Measurements from ENCODE around the gene MS4A10. TPM values are rescaled to one million over a fixed set of nuclear protein-coding genes. Genes with fewer than 3 reads are reported as not detected.
"Not testable (repeated sequence)": the region's sequence is repeated elsewhere in the genome, so short reads cannot be mapped to it uniquely, and the experiment has no call there.

The MS4A10 gene
- total RNA-seq, 6 experiments from 2014 or later = not detected

GRCh38 chr11:60814112-60814511, 29.0 kb downstream of the MS4A10 start:
- H3K36me3 ChIP-seq = no peaks in the 10 kb centered on the region
- H3K27me3 ChIP-seq = no peaks in the 10 kb centered on the region
- ATAC-seq (no peak), DNase-seq (no peak)
- 80% methylated on average over 1 of the region's 2 CpGs for WGBS (ENCODE audit: insufficient coverage, low coverage, low lambda C conversion rate, missing lambda C conversion rate)
- no peak overlapping the region for H3K27ac ChIP-seq
- no peak overlapping the region for H3K4me3 ChIP-seq
- intact Hi-C loops (cut with DNase I) = no loop called here
- H3K9me3 ChIP-seq = no peaks in the 10 kb centered on the region
- no peak for TF ChIP-seq POLR2A (IDR thresholded peaks at IDR 0.05)
- TF ChIP-seq, protein P1, sequence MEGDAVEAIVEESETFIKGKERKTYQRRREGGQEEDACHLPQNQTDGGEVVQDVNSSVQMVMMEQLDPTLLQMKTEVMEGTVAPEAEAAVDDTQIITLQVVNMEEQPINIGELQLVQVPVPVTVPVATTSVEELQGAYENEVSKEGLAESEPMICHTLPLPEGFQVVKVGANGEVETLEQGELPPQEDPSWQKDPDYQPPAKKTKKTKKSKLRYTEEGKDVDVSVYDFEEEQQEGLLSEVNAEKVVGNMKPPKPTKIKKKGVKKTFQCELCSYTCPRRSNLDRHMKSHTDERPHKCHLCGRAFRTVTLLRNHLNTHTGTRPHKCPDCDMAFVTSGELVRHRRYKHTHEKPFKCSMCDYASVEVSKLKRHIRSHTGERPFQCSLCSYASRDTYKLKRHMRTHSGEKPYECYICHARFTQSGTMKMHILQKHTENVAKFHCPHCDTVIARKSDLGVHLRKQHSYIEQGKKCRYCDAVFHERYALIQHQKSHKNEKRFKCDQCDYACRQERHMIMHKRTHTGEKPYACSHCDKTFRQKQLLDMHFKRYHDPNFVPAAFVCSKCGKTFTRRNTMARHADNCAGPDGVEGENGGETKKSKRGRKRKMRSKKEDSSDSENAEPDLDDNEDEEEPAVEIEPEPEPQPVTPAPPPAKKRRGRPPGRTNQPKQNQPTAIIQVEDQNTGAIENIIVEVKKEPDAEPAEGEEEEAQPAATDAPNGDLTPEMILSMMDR (IDR thresholded peaks at IDR 0.05) = no peak
- no peaks in the 10 kb centered on the region for H3K4me1 ChIP-seq

- no peak overlapping the region for H3K4me3 ChIP-seq
- no peak overlapping the region for H3K27ac ChIP-seq
- no peaks in the 10 kb centered on the region for H3K27me3 ChIP-seq
- WGBS (ENCODE audit: insufficient coverage, low coverage, low lambda C conversion rate, missing lambda C conversion rate) = 89% methylated on average over 2 of the region's 2 CpGs
- no peaks in the 10 kb centered on the region for H3K36me3 ChIP-seq
- no peak for TF ChIP-seq POLR2A (IDR thresholded peaks at IDR 0.05)
- TF ChIP-seq, protein P1 (IDR thresholded peaks at IDR 0.05) = no peak
- DNase-seq (no peak), ATAC-seq (no peak)
- no peaks in the 10 kb centered on the region for H3K9me3 ChIP-seq
- intact Hi-C loops (cut with DNase I) = no loop called here
- H3K4me1 ChIP-seq = no peaks in the 10 kb centered on the region
Observed at GRCh38 chr11:60816590-60817157, 31.5 kb downstream of the MS4A10 start.

DNA sequence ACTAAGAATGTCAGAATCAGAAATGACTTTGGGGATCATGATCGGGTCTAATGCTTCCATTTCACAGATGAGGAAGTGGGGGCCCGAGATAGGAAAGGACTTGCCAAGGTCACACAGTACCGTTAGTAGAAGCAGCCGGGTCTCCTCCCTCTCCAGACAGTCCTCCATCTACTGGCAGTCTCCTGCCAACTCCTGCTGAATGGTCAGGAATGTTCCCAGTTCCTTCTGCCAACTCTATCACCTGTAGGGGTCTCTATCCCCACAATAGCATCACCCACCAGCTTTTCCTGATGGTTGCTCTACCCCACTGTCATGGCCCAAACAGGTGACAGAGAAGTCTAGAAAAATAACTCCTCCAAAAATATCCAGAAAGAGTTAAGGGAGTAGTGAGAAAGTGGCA, 32.9 kb downstream of the MS4A10 start:
- ATAC-seq = no peak
- Histone ChIP-seq H3K4me1 (no peaks in the 10 kb centered on the region), H3K27me3 (no peaks in the 10 kb centered on the region), H3K36me3 (no peaks in the 10 kb centered on the region), H3K27ac (no peak overlapping the region), H3K4me3 (no peak overlapping the region), H3K9me3 (no peaks in the 10 kb centered on the region)
- TF ChIP-seq, protein P1 (IDR thresholded peaks at IDR 0.05) = no peak
- no peak for TF ChIP-seq POLR2A (IDR thresholded peaks at IDR 0.05)
- intact Hi-C loops (cut with DNase I) = no loop called here
- DNase-seq = no peak
- 35% methylated on average over 3 of the region's 4 CpGs for WGBS (ENCODE audit: insufficient coverage, low coverage, low lambda C conversion rate, missing lambda C conversion rate)

DNA sequence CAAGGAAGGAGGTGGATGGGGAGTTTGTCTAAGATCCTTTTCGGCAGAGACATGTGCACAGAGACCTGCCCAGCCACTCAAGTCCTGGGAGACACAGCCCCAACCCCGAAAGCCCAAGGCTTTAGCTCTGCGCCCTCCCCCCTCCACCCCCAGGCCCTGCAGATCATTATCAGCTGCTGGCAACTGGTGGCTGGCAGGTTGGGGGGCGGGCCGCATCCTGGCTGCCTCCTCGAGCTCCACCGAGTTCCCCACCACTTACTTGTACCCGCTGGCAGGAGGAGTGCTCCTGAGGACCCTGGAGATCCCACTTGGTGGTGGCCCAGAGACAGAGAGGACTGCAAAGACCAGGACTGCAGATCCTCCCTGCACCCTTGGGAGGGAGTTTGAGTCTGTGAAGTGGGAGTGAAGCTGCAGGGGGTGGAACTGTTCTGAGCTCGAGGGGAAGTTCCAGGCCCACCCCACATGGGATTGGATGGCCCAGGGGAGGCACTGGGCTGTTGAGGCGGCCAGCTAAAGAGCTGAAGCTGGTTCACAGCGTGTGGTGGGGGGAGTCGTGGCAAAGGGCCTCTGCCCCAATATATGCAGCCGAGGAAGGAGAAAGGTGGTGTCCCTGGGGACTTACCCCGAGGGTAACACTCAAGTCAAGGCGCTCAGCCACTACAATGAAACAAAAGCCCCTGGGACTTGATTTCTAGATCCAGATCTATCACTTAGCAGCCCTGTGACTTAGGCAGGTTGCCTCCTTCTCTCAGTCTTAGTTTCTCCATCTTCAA, 36.9 kb downstream of the MS4A10 start:
- H3K4me1 ChIP-seq = no peaks in the 10 kb centered on the region
- H3K27me3 ChIP-seq = no peaks in the 10 kb centered on the region
- DNase-seq = no peak
- H3K4me3 ChIP-seq = no peak overlapping the region
- no peak for ATAC-seq
- no peaks in the 10 kb centered on the region for H3K9me3 ChIP-seq
- no peak overlapping the region for H3K27ac ChIP-seq
- intact Hi-C loops (cut with DNase I) = loop anchor here (10.0 kb wide), 3 partner anchors 53 to 363 kb away; no protein-coding TSS in a partner anchor
- H3K36me3 ChIP-seq = no peaks in the 10 kb centered on the region
- TF ChIP-seq, protein P1 (IDR thresholded peaks at IDR 0.05) = no peak
- no peak for TF ChIP-seq POLR2A (IDR thresholded peaks at IDR 0.05)
- WGBS (ENCODE audit: insufficient coverage, low coverage, low lambda C conversion rate, missing lambda C conversion rate) = 20% methylated on average over 1 of the region's 15 CpGs

DNA sequence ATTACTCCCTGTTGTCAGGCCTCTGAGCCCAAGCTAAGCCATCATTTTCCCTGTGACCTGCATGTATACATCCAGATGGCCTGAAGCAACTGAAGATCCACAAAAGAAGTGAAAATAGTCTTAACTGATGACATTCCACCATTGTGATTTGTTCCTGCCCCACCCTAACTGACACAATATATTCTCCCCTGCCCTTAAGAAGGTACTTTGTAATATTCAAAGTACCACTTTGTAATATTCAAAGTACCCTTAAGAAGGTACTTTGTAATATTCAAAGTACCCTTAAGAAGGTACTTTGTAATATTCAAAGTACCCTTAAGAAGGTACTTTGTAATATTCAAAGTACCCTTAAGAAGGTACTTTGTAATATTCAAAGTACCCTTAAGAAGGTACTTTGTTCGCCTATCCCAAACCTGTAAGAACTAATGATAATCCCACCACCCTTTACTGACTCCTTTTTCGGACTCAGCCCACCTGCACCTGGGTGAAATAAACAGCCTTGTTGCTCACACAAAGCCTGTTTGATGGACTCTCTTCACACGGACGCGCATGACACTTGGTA, 38.7 kb downstream of the MS4A10 start:
- DNase-seq, ATAC-seq, H3K4me3 ChIP-seq, H3K27ac ChIP-seq, H3K27me3 ChIP-seq, H3K4me1 ChIP-seq, H3K36me3 ChIP-seq, H3K9me3 ChIP-seq: not testable (repeated sequence)
- 85% methylated on average over 5 of the region's 5 CpGs for WGBS (ENCODE audit: insufficient coverage, low coverage, low lambda C conversion rate, missing lambda C conversion rate)
- intact Hi-C loops (cut with DNase I) = loop anchor here (10.0 kb wide), 3 partner anchors 51 to 361 kb away; no protein-coding TSS in a partner anchor
